Smooth muscle cell of the umbilical artery (primary cell): ENCODE data around the gene STOX1. TPM values are rescaled to one million over a fixed set of nuclear protein-coding genes. Genes with fewer than 3 reads are reported as not detected.

Source experiments
- total RNA-seq: library from RNA; depleted of rRNA; stranded (reverse); fragments of >200 nt; gene quantifications from 2 replicates; pipeline ENCODE4 v1.2.3, GENCODE V29; 2014

Gene STOX1
- 0.09 TPM in 1 of 2 replicates, not detected in the other for total RNA-seq

DNA sequence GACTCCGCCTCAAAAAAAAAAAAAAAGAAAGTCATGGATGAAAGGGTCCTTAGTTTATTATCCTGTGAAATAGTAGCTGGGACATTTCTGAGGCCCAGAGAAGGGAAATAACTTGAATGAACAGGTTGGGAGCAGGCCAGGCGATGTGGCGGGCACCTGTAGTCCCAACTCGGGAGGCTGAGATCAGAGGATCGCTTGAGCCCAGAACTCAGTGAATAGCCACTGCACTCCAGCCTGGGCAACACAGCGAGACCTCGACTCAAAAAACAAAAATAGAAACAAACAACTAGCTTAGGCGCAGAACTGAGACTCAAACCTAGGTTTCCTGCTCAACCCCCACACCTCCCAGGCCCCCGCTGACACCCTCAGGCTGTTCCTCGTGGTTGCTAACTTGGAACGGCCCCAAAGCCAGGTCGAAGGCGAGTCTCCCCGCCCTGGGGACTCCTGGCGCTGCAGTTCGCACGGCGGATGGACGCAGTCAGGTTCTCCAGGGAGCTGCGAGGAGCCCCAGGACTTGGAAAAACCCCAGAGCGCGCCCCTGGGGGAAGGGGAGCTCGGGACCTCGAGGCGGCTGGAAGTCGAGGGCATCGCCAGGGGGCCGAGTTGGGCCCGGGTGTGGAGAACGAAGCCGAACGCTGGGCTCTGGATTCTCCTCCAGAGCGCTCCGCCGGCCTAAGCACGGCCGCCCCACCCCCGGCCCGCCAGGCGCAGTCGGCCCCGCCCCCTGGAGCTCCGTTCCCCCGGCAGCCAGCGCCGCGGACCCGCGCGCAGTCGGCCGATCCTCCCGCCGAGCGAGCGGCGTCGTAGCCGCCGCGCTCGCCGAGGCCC is at the start of gene STOX1:
STOX1 (plus strand) TSS at position 768 of the 828 bp plus-strand sequence. CDS start 93 bp downstream, outside the sequence.

DNA sequence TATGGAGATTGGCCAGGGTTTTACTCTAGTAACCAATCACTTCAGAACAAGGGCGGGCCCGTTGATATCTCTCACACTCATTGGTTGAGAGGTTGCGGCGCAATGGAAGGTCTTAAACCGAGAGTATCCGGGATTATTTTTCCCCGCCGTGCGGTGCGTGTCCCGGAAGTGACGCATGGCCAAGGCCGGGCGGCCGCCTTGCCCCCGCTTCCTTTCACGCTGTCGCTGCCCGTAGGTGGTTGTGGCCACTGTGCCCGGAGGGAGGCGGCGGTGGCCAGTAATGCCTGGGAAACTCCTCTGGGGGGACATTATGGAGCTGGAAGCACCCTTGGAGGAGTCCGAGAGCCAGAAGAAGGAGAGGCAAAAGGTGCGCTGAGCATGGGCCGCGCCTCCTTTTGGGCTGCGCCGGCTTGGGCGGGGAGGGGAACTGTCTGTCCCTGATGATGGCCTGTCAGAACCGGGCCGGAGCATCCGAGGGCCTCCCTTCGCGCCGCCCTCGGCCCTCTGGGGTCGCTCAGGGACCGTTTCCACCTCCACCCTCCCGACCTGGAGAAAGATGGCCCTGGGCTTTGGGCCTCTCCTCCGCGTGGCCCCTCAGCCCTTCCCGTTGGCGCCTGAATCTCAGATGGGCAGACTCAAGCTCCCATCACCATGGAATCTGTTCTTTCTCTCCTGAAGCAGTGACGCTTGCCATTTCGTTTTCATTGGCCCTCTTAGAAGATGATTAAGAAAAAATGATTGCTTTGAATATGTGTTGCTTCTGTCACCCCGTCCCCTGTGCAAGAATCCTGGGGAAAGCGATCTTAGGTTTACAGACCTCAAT is 74.0 kb downstream of the STOX1 start, which contains the start of gene DDX50:
DDX50 (plus strand) TSS at position 211 of the 823 bp plus-strand sequence; CDS start at position 281, 70 bp downstream.

Other genes starting within 250 kb of the STOX1 start
- gene CCAR1, start 106.3 kb upstream of the STOX1 start, total RNA-seq: 23.3 and 23.8 TPM in 2 replicates
- 81.1 and 86.1 TPM in 2 replicates for gene DDX50, start 73.8 kb downstream of the STOX1 start, total RNA-seq
- gene DDX21, start 128.6 kb downstream of the STOX1 start, total RNA-seq: 57.3 and 109 TPM in 2 replicates
- 36.2 and 59.9 TPM in 2 replicates for gene KIFBP, start 161.3 kb downstream of the STOX1 start, total RNA-seq